B cell (primary cell): ENCODE results near the gene SFXN3.

ENCODE experiments used
- CTCF ChIP-seq: fragments of 200-600 bp; IDR thresholded peaks from one replicate; pipeline ENCODE4 v1.8.0; 2022; ENCODE audit warnings: antibody characterized with exemption, mild to moderate bottlenecking
- EZH2 ChIP-seq: IDR thresholded peaks from 2 replicates; pipeline ENCODE4 v1.6.1; 2012; ENCODE audit warnings: borderline replicate concordance, low read depth, mild to moderate bottlenecking, moderate library complexity, low read length; ENCODE audit not compliant: insufficient read depth, poor library complexity, severe bottlenecking

DNA sequence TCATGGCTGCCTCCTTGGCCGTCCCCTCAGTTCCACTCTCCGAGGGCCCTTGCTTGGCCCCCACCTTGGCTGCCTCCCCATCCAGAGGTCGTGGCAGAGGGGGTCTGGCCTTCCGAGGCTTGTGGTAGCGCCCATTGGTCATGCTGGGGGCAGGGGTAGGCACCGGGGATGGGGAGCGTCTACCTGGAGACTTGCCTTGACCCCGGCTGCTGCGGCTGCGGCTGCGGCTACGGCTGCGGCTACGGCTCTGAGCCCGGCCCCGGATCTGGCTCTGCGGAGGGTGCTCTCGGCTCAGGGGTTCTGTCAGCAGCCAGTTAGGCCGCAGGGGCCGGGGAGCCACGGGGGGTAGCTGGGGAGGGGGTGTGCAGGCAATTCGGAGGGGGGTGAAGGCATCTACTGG, 20.7 kb upstream of the SFXN3 start:
- TF ChIP-seq CTCF (no peak), EZH2 (no peak)
